OCI-LY3 (cell line): ENCODE data around the gene TMEM183A.

Experiments used
- H2AFZ ChIP-seq: fragments of 200-600, 300-600 bp; shearing (Covaris generic); 2 replicates; pipeline ENCODE4 v1.6.0; 2014; ENCODE audit warnings: antibody characterized with exemption, low read depth, low read length
- H3K27ac ChIP-seq: fragments of 200-600, 300-600 bp; sonication (generic); 2 replicates; pipeline ENCODE4 v1.5.1; 2014; ENCODE audit warnings: mild to moderate bottlenecking, low read length, moderate library complexity, mixed read lengths
- H3K27me3 ChIP-seq: fragments of 200-600, 300-600 bp; sonication (generic); 2 replicates; pipeline ENCODE4 v1.6.1; 2014; ENCODE audit warnings: low read depth, low read length, mixed read lengths
- H3K36me3 ChIP-seq: fragments of 200-600, 300-600 bp; sonication (generic); replicated peaks from 2 replicates; pipeline ENCODE3; 2014; ENCODE audit warnings: low read depth, low read length, mixed read lengths
- H3K4me1 ChIP-seq: fragments of 300-600, 200-600 bp; sonication (generic); 2 replicates; pipeline ENCODE4 v1.6.1; 2014; ENCODE audit warnings: low read length, mixed read lengths
- H3K4me2 ChIP-seq: fragments of 200-600, 300-600 bp; sonication (generic); 2 replicates; pipeline ENCODE4 v1.6.1; 2014; ENCODE audit warnings: low read length, mixed read lengths
- H3K4me3 ChIP-seq: fragments of 300-600, 200-600 bp; sonication (generic); 2 replicates; pipeline ENCODE4 v1.5.1; 2014; ENCODE audit warnings: antibody characterized with exemption, mild to moderate bottlenecking, low read length, moderate library complexity
- H3K79me2 ChIP-seq: fragments of 300-600, 200-600 bp; shearing (Covaris generic); 2 replicates; pipeline ENCODE4 v1.6.1; 2014; ENCODE audit warnings: mild to moderate bottlenecking, low read length, mixed read lengths
- H3K9ac ChIP-seq: fragments of 300-600, 200-600 bp; shearing (Covaris generic); 2 replicates; pipeline ENCODE4 v1.6.0; 2014; ENCODE audit warnings: mild to moderate bottlenecking, low read length, moderate library complexity
- H3K9me3 ChIP-seq: fragments of 200-600, 300-600 bp; shearing (Covaris generic); 2 replicates; pipeline ENCODE4 v1.6.1; 2014; ENCODE audit warnings: low read length, mixed read lengths; ENCODE audit not compliant: insufficient read depth
- H4K20me1 ChIP-seq: fragments of 200-600, 300-600 bp; sonication (generic); 2 replicates; pipeline ENCODE4 v1.6.1; 2016; ENCODE audit warnings: low read length, mixed read lengths; ENCODE audit not compliant: insufficient read depth
- EZH2phosphoT487 ChIP-seq: fragments of 200-600 bp; shearing (Covaris generic); IDR thresholded peaks from 2 replicates; pipeline ENCODE4 v1.6.1; 2018; ENCODE audit warnings: antibody characterized with exemption, mixed run types, low read depth
- TF ChIP-seq, protein P1 (sequence below): fragments of 200-600, 300-600 bp; sonication (generic); IDR thresholded peaks from 2 replicates; pipeline ENCODE4 v1.5.1; 2014; ENCODE audit warnings: antibody characterized with exemption, low read length, low read depth

Gene TMEM183A

DNA sequence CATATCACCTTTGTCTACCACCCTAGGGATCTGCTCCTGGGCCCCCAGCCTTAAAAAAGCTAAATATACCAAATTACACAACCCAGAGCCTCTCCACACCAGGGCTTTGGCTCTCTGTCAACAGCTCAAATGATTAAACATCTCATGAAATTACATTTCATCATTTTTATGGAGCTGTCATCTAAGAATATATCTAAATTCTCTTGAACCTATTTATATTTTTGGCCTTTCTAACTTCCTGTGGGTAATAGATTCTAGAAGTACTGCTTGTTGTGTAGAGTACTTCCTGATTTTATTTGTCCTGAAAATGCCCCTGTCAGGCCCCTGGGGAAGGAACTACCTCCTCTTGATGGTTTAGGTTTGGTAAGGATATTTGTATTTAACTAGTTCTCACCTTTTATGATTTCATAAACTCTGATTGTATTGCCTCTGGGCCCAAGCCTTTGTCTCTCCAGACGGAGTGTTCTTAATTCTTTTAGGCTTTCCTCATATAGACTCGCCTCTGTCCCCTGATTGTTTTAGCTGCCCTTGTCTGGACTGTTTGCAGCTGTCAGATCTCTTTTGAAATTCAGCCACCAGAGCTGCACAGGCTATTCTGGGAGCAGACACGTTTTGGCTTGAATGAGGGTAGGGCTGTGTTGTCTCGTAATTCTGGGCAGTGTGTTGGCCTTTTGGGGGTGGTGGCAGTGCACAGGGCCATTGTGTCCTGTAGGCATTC, 62.0 kb downstream of the TMEM183A start:
- Histone ChIP-seq H3K4me1 (peaks cover 6% of the 10 kb centered on the region; the same call in 1 of the 2 replicates), H3K4me3 (no peak overlapping the region), H2AFZ (no peak overlapping the region), H3K4me2 (no peak overlapping the region), H3K9ac (no peak overlapping the region), H4K20me1 (no peaks in the 10 kb centered on the region), H3K36me3 (no peaks in the 10 kb centered on the region), H3K27ac (no peak overlapping the region), H3K9me3 (no peaks in the 10 kb centered on the region), H3K79me2 (no peaks in the 10 kb centered on the region), H3K27me3 (peaks cover 28% of the 10 kb centered on the region)
- TF ChIP-seq, protein P1, sequence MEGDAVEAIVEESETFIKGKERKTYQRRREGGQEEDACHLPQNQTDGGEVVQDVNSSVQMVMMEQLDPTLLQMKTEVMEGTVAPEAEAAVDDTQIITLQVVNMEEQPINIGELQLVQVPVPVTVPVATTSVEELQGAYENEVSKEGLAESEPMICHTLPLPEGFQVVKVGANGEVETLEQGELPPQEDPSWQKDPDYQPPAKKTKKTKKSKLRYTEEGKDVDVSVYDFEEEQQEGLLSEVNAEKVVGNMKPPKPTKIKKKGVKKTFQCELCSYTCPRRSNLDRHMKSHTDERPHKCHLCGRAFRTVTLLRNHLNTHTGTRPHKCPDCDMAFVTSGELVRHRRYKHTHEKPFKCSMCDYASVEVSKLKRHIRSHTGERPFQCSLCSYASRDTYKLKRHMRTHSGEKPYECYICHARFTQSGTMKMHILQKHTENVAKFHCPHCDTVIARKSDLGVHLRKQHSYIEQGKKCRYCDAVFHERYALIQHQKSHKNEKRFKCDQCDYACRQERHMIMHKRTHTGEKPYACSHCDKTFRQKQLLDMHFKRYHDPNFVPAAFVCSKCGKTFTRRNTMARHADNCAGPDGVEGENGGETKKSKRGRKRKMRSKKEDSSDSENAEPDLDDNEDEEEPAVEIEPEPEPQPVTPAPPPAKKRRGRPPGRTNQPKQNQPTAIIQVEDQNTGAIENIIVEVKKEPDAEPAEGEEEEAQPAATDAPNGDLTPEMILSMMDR: no peak
- TF ChIP-seq EZH2phosphoT487: no peak

DNA sequence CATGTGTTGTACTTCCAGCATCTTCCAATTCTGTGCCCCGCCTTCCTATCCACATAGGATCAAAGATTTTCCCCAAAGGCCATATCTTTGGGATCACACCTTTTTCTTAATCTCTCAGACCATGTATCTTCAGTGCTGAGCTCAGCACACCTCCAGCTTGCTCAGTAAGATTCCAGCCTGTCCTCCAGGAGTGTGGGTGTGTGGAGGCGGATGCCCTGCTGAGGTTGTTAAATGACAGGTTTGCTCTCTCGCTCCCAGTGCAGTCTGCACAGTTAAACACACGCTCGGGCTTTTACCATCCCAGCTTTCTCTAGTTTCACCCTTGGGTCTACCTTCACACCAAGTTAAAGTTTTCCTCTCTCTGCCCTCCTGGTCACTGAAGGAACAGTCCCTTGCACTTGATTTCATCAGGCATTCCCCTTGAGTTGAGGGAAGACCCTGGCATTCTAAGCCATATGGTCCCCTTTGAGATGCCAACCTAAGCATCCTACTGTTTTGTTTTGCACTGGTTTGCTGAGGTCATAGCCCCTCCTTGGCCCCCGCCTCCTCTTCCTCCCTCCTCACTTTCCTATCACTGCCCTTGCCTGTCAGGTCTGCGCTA, 64.9 kb downstream of the TMEM183A start:
- Histone ChIP-seq H3K9me3 (no peaks in the 10 kb centered on the region), H3K4me3 (no peak overlapping the region), H2AFZ (no peak overlapping the region), H3K79me2 (no peaks in the 10 kb centered on the region), H3K27ac (no peak overlapping the region), H3K4me2 (no peak overlapping the region), H3K9ac (no peak overlapping the region), H4K20me1 (no peaks in the 10 kb centered on the region), H3K36me3 (no peaks in the 10 kb centered on the region), H3K4me1 (peaks cover 6% of the 10 kb centered on the region; the same call in 1 of the 2 replicates), H3K27me3 (peaks cover 31% of the 10 kb centered on the region)
- TF ChIP-seq, protein P1: no peak
- no peak for TF ChIP-seq EZH2phosphoT487

DNA sequence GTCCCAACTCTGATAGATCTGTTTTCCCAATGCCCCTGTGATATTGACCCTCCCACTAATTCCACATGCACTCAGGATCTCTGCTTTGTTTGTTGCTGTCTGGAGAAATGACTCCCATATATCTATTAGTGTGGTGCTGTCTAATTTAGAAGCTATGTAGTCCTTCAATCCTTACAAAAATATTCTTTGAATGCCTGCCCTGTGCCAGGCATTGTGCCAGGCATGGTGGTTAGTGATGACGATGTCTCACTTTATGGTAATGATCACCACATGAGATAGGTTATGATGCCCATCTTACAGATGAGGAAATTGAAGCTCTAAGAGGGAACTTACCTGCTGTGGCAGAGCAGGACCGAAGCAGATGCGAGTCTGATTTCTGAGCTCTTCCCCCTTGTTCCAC, 65.7 kb downstream of the TMEM183A start:
- Histone ChIP-seq H3K27me3 (peaks cover 35% of the 10 kb centered on the region), H4K20me1 (no peaks in the 10 kb centered on the region), H3K9ac (no peak overlapping the region), H3K4me3 (no peak overlapping the region), H3K4me1 (peaks cover 6% of the 10 kb centered on the region; the same call in 1 of the 2 replicates), H3K9me3 (no peaks in the 10 kb centered on the region), H3K79me2 (no peaks in the 10 kb centered on the region), H2AFZ (no peak overlapping the region), H3K4me2 (no peak overlapping the region), H3K27ac (no peak overlapping the region), H3K36me3 (no peaks in the 10 kb centered on the region)
- TF ChIP-seq EZH2phosphoT487: no peak
- TF ChIP-seq, protein P1: no peak

DNA sequence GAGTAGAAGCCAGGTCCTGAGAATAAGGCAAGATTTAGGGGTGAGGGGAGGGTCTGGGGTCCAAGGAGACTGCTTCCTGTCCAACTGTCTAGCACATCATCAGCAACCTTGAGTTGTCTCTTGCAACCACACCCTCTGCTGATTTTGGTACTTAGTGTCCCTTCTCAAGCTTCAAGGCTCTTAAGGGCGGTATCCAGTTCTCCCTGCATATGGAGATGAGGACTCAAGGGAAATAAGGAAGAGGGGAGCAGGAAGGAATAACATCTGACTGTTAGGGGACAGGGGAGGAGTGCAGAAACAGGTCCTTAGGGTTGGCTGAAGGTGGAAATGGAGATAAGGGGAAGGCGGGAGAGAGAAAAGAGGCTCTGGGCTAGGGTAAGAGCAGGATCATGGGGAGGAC, 66.3 kb downstream of the TMEM183A start:
- no peaks in the 10 kb centered on the region for H3K9me3 ChIP-seq
- no peak overlapping the region for H3K4me2 ChIP-seq
- H4K20me1 ChIP-seq: no peaks in the 10 kb centered on the region
- peaks cover 6% of the 10 kb centered on the region; the same call in 1 of the 2 replicates for H3K4me1 ChIP-seq
- H3K79me2 ChIP-seq: no peaks in the 10 kb centered on the region
- H2AFZ ChIP-seq: no peak overlapping the region
- H3K9ac ChIP-seq: no peak overlapping the region
- no peaks in the 10 kb centered on the region for H3K36me3 ChIP-seq
- H3K4me3 ChIP-seq: no peak overlapping the region
- TF ChIP-seq, protein P1: no peak
- no peak for TF ChIP-seq EZH2phosphoT487
- H3K27me3 ChIP-seq: peaks cover 39% of the 10 kb centered on the region
- H3K27ac ChIP-seq: no peak overlapping the region
